ENCODE data around the gene NACA. TPM values are rescaled to one million over a fixed set of nuclear protein-coding genes. Genes with fewer than 3 reads are reported as not detected.
"Not testable (repeated sequence)": the region's sequence is repeated elsewhere in the genome, so short reads cannot be mapped to it uniquely, and the experiment has no call there.

NACA gene
- total RNA-seq, 1 experiment from 2014 or later, result 835 TPM

- intact Hi-C loops (cut with micrococcal nuclease; ENCODE audit: unreplicated experiment), result no loop called here
- Mint-ChIP-seq H3K4me1 (ENCODE audit: low read depth, unreplicated experiment) (peaks cover 16% of the 10 kb centered on the region), H3K9me3 (ENCODE audit: low read depth, unreplicated experiment) (no peaks in the 10 kb centered on the region), H3K4me3 (ENCODE audit: low read depth, unreplicated experiment) (peak within 1 kb of the TSS; percentile 71), H3K27me3 (ENCODE audit: unreplicated experiment) (no peaks in the 10 kb centered on the region), H3K36me3 (ENCODE audit: insufficient read depth, unreplicated experiment) (peaks cover 24% of the 10 kb centered on the region), H3K27ac (ENCODE audit: unreplicated experiment) (peak within 1 kb of the TSS; percentile 15)
- BruUV-seq (replicated peaks), result no TSS peak
- CTCF ChIA-PET, result interaction anchor here (0.5 to 0.9 kb wide), 7 partner anchors 7 to 475 kb away, joined by 3 to 10 read pairs (median 4); no protein-coding TSS in a partner anchor
- peak; percentile 73 for TF ChIP-seq CTCF (IDR thresholded peaks at IDR 0.05; ENCODE audit: unreplicated experiment)
- DNase-seq, result peak; percentile 93
Observed at GRCh38 chr12:56751712-56752598, 26.9 kb upstream of the NACA start, which contains the start of gene PRIM1. Gene PRIM1 (minus strand): TSS chr12:56752323. CDS start chr12:56752298, 25 bp downstream.

- CTCF ChIA-PET; DNase-seq; intact Hi-C loops (cut with micrococcal nuclease; ENCODE audit: unreplicated experiment); H3K27me3 Mint-ChIP-seq (ENCODE audit: unreplicated experiment); H3K9me3 Mint-ChIP-seq (ENCODE audit: low read depth, unreplicated experiment); H3K27ac Mint-ChIP-seq (ENCODE audit: unreplicated experiment); H3K4me3 Mint-ChIP-seq (ENCODE audit: low read depth, unreplicated experiment): not testable (repeated sequence)
- H3K4me1 Mint-ChIP-seq (ENCODE audit: low read depth, unreplicated experiment), result peaks cover 16% of the 10 kb centered on the region
- BruUV-seq (replicated peaks), result TSS peak; percentile 50
- peaks cover 31% of the 10 kb centered on the region for H3K36me3 Mint-ChIP-seq (ENCODE audit: insufficient read depth, unreplicated experiment)
Observed at GRCh38 chr12:56750596-56750995, 25.5 kb upstream of the NACA start.

DNA sequence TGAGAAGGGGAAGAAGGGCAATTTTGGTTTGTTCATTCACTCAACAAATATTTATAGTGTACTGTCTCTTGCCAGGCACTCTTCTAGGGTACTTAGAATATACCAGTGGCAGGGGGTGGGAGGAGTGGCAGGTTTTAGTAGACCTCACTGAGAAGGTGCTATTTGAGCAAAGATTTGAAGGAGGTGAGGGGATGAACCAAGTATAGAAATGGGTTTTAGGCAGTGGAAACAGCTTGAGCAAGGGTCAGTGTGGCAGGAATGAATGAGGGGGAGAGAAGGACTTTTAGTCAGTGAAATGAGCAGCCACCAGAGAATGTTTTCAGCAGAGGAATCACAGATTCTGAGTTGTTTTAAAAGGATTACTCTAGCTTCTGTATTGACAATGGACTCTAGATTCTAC, 24.8 kb upstream of the NACA start:
- H3K4me1 Mint-ChIP-seq (ENCODE audit: low read depth, unreplicated experiment), result peaks cover 16% of the 10 kb centered on the region
- BruUV-seq (replicated peaks), result no TSS peak
- DNase-seq, result no peak
- H3K27me3 Mint-ChIP-seq (ENCODE audit: unreplicated experiment), result no peaks in the 10 kb centered on the region
- CTCF ChIA-PET, result no interaction called here
- no peaks in the 10 kb centered on the region for H3K9me3 Mint-ChIP-seq (ENCODE audit: low read depth, unreplicated experiment)
- intact Hi-C loops (cut with micrococcal nuclease; ENCODE audit: unreplicated experiment), result no loop called here
- TF ChIP-seq CTCF (IDR thresholded peaks at IDR 0.05; ENCODE audit: unreplicated experiment), result no peak
- H3K27ac Mint-ChIP-seq (ENCODE audit: unreplicated experiment), result no peak overlapping the region
- peaks cover 38% of the 10 kb centered on the region for H3K36me3 Mint-ChIP-seq (ENCODE audit: insufficient read depth, unreplicated experiment)
- peak overlapping the region; percentile 11 for H3K4me3 Mint-ChIP-seq (ENCODE audit: low read depth, unreplicated experiment)

DNA sequence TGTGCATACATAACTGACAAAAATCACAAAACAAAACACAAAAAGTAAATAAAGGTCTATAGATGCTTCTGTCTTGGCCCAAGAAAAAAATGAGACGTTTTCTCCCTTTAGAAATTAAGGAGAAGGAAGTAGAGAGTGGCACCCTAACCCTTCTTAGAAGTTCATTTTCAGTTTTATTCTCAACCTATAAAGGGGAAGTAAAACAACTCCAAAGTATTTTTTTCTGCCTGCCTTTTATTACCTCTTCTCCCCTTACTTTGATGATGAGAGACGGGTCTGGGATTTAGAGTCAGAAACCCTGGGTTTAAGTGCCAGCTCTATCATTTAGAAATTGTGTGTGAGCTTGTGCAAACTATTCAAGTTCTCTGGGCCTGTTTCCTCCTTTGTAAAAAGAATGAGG, 24.3 kb upstream of the NACA start:
- intact Hi-C loops (cut with micrococcal nuclease; ENCODE audit: unreplicated experiment), result no loop called here
- no peak for DNase-seq
- H3K27ac Mint-ChIP-seq (ENCODE audit: unreplicated experiment), result no peak overlapping the region
- H3K27me3 Mint-ChIP-seq (ENCODE audit: unreplicated experiment), result no peaks in the 10 kb centered on the region
- BruUV-seq (replicated peaks), result no TSS peak
- peaks cover 41% of the 10 kb centered on the region for H3K36me3 Mint-ChIP-seq (ENCODE audit: insufficient read depth, unreplicated experiment)
- H3K4me3 Mint-ChIP-seq (ENCODE audit: low read depth, unreplicated experiment), result no peak overlapping the region
- H3K4me1 Mint-ChIP-seq (ENCODE audit: low read depth, unreplicated experiment), result peaks cover 16% of the 10 kb centered on the region
- H3K9me3 Mint-ChIP-seq (ENCODE audit: low read depth, unreplicated experiment), result no peaks in the 10 kb centered on the region
- no peak for TF ChIP-seq CTCF (IDR thresholded peaks at IDR 0.05; ENCODE audit: unreplicated experiment)
- CTCF ChIA-PET, result no interaction called here
